Measurements from ENCODE around the gene SIGLEC9. TPM values are rescaled to one million over a fixed set of nuclear protein-coding genes. Genes with fewer than 3 reads are reported as not detected.

The SIGLEC9 gene
- total and polyA plus RNA-seq, 10 of the 15 experiments (the other 5 are each of a cell fraction or from before 2014, with no cell fraction given) = 0.10 TPM; not detected in 9

DNA sequence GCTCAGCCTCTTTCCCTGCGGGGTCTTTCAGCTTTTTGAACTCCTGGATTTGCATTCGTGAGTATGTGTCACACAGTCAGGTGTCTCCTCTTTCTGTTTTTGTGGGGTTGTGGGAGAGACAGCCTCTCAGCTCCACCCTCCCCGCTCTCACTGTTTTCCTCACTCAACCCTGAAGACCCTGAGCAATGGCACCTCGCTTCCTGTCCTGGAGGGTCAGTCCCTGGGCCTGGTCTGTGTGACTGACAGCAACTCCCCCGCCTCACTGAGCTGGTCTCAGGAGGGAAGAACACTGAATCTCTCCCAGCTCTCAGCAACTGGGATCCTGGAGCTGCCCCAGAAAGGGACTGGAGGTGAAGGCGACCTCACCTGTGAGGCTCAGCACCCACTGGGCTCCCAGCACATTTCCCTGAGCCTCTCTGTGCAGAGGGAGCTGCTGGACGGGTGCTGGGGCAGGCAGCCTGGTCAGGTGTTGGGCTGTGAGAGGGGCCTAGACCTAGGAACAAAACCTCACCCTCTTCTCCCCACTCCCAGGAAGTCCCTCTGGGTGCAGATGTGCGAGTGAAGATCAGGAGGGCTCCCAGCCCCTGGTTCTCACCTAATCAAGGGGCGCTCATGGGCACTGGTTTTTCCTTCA is 13.2 kb downstream of the SIGLEC9 start:
- Histone ChIP-seq H3K9ac (ENCODE audit: control insufficient read depth, insufficient read depth, low read length) (no peak overlapping the region), H3K79me2 (ENCODE audit: control insufficient read depth, insufficient read depth, low read length) (no peaks in the 10 kb centered on the region), H3K4me3 (no peak overlapping the region), H3K9me3 (replicated peaks; ENCODE audit: control insufficient read depth, insufficient read depth, low read length) (no peaks in the 10 kb centered on the region; the same call in 2 of the 3 replicates), H3K4me1 (ENCODE audit: control insufficient read depth, insufficient read depth, low read length) (no peaks in the 10 kb centered on the region), H4K20me1 (ENCODE audit: control insufficient read depth, insufficient read depth) (no peaks in the 10 kb centered on the region), H3K4me2 (ENCODE audit: control insufficient read depth, insufficient read depth) (no peak overlapping the region), H3K36me3 (ENCODE audit: control insufficient read depth in 2 of 2, insufficient read depth in 2 of 2, low read length in 1 of 2) (no peaks in the 10 kb centered on the region), H3K27ac (ENCODE audit: control insufficient read depth, insufficient read depth) (no peak overlapping the region), H3K27me3 (replicated peaks in 1 of 2; ENCODE audit: control insufficient read depth in 2 of 2, insufficient read depth in 2 of 2, low read length in 1 of 2) (no peaks in the 10 kb centered on the region; a peak in 1 of 4 replicates), H2AFZ (ENCODE audit: control insufficient read depth, low read depth, low read length) (no peak overlapping the region)
- intact Hi-C loops (cut with micrococcal nuclease; ENCODE audit: unreplicated experiment) = no loop called here
- in situ Hi-C loops (cut with MboI) = no loop called here
- DNase-seq (ENCODE audit: low read depth, low spot score) (no peak), ATAC-seq (no peak), FAIRE-seq (no peak)
- ChIA-PET CTCF (no interaction called here), SMC1A (ENCODE audit: uncharacterized antibody, unreplicated experiment) (no interaction called here), RAD21 (ENCODE audit: unreplicated experiment) (no interaction called here), POLR2A (no interaction called here)
- TF ChIP-seq ZNF24 (IDR thresholded peaks at IDR 0.05) = no peak
- 3% methylated on average over 9 of the region's 9 CpGs for WGBS (ENCODE audit: insufficient coverage, insufficient replicate concordance, low lambda C conversion rate, missing lambda C conversion rate)
- BruUV-seq (replicated peaks) = no TSS peak

DNA sequence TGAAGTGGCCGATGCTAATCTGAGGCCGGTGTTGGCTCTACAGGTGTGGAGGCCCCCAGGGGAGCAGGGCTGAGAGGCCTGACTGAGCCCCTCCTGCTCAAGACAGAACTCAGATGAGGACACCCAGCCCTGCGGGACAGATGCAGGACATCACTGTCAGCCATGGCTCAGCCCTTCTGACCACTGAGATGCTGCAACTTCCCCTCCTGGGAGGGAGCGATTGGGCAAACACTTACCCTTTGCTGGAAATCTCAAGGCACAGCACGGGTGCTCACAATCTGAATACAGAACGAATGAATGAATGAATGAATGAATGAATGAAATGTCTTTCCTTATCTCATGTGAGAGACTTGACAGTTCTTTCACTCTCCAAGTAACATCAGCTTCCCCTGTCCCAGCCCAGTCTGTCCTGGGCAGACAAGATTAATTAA is 13.9 kb downstream of the SIGLEC9 start:
- in situ Hi-C loops (cut with MboI) (no loop called here), intact Hi-C loops (cut with micrococcal nuclease; ENCODE audit: unreplicated experiment) (no loop called here)
- Histone ChIP-seq H3K4me1 (ENCODE audit: control insufficient read depth, insufficient read depth, low read length) (no peaks in the 10 kb centered on the region), H3K36me3 (ENCODE audit: control insufficient read depth in 2 of 2, insufficient read depth in 2 of 2, low read length in 1 of 2) (no peaks in the 10 kb centered on the region), H3K4me2 (ENCODE audit: control insufficient read depth, insufficient read depth) (no peak overlapping the region), H3K9me3 (replicated peaks; ENCODE audit: control insufficient read depth, insufficient read depth, low read length) (no peaks in the 10 kb centered on the region; the same call in 2 of the 3 replicates), H4K20me1 (ENCODE audit: control insufficient read depth, insufficient read depth) (no peaks in the 10 kb centered on the region), H3K27ac (ENCODE audit: control insufficient read depth, insufficient read depth) (no peak overlapping the region), H3K4me3 (no peak overlapping the region), H3K27me3 (replicated peaks in 1 of 2; ENCODE audit: control insufficient read depth in 2 of 2, insufficient read depth in 2 of 2, low read length in 1 of 2) (no peaks in the 10 kb centered on the region; a peak in 1 of 4 replicates), H3K9ac (ENCODE audit: control insufficient read depth, insufficient read depth, low read length) (no peak overlapping the region), H2AFZ (ENCODE audit: control insufficient read depth, low read depth, low read length) (no peak overlapping the region), H3K79me2 (ENCODE audit: control insufficient read depth, insufficient read depth, low read length) (no peaks in the 10 kb centered on the region)
- POLR2A ChIA-PET = no interaction called here
- no TSS peak for BruUV-seq (replicated peaks)
- WGBS (ENCODE audit: insufficient coverage, insufficient replicate concordance, low lambda C conversion rate, missing lambda C conversion rate) = 24% methylated on average over 6 of the region's 6 CpGs
- SMC1A ChIA-PET (ENCODE audit: uncharacterized antibody, unreplicated experiment) = no interaction called here
- CTCF ChIA-PET = no interaction called here
- DNase-seq (ENCODE audit: low read depth, low spot score) (no peak), ATAC-seq (no peak), FAIRE-seq (no peak)
- RAD21 ChIA-PET (ENCODE audit: unreplicated experiment) = no interaction called here
- TF ChIP-seq, protein P1, sequence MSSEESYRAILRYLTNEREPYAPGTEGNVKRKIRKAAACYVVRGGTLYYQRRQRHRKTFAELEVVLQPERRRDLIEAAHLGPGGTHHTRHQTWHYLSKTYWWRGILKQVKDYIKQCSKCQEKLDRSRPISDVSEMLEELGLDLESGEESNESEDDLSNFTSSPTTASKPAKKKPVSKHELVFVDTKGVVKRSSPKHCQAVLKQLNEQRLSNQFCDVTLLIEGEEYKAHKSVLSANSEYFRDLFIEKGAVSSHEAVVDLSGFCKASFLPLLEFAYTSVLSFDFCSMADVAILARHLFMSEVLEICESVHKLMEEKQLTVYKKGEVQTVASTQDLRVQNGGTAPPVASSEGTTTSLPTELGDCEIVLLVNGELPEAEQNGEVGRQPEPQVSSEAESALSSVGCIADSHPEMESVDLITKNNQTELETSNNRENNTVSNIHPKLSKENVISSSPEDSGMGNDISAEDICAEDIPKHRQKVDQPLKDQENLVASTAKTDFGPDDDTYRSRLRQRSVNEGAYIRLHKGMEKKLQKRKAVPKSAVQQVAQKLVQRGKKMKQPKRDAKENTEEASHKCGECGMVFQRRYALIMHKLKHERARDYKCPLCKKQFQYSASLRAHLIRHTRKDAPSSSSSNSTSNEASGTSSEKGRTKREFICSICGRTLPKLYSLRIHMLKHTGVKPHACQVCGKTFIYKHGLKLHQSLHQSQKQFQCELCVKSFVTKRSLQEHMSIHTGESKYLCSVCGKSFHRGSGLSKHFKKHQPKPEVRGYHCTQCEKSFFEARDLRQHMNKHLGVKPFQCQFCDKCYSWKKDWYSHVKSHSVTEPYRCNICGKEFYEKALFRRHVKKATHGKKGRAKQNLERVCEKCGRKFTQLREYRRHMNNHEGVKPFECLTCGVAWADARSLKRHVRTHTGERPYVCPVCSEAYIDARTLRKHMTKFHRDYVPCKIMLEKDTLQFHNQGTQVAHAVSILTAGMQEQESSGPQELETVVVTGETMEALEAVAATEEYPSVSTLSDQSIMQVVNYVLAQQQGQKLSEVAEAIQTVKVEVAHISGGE (CRISPR knock-in tag; IDR thresholded peaks at IDR 0.05) = no peak
- TF ChIP-seq ZNF24 (IDR thresholded peaks at IDR 0.05) = peak; percentile 70
